K562 treated with DMSO at 1 percent for 48 hours (cell line): ENCODE measurements around the gene PPM1N. TPM values are rescaled to one million over a fixed set of nuclear protein-coding genes. Genes with fewer than 3 reads are reported as not detected.

Experiments used
- total RNA-seq: library from RNA; unstranded; fragments of 300-600 nt; gene quantifications from 2 replicates; pipeline ENCODE4 v1.2.3, GENCODE V29; 2022; ENCODE audit warnings: low replicate concordance; ENCODE audit errors: extremely low read depth

Gene PPM1N, protein sequence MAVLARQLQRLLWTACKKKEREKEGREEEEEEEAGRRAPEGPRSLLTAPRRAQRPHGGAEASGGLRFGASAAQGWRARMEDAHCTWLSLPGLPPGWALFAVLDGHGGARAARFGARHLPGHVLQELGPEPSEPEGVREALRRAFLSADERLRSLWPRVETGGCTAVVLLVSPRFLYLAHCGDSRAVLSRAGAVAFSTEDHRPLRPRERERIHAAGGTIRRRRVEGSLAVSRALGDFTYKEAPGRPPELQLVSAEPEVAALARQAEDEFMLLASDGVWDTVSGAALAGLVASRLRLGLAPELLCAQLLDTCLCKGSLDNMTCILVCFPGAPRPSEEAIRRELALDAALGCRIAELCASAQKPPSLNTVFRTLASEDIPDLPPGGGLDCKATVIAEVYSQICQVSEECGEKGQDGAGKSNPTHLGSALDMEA
- total RNA-seq: not detected in 2 replicates

DNA sequence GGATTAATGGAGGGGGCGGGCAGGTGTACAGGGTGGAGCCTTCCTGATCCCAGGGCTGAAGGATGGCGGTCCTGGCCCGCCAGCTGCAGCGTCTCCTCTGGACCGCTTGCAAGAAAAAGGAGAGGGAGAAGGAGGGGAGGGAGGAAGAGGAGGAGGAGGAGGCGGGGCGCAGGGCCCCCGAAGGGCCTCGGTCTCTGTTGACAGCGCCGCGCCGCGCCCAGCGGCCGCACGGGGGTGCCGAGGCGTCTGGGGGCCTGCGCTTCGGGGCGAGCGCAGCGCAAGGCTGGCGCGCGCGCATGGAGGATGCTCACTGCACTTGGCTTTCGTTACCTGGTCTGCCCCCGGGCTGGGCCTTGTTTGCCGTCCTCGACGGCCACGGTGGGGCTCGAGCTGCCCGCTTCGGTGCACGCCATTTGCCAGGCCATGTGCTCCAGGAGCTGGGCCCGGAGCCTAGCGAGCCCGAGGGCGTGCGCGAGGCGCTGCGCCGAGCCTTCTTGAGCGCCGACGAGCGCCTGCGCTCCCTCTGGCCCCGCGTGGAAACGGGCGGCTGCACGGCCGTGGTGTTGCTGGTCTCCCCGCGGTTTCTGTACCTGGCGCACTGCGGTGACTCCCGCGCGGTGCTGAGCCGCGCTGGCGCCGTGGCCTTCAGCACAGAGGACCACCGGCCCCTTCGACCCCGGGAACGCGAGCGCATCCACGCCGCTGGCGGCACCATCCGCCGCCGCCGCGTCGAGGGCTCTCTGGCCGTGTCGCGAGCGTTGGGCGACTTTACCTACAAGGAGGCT, at the start of gene PPM1N:
TSS of gene PPM1N (plus strand) at position 33 of the 785 bp plus-strand sequence. CDS start at position 63, 30 bp downstream.

DNA sequence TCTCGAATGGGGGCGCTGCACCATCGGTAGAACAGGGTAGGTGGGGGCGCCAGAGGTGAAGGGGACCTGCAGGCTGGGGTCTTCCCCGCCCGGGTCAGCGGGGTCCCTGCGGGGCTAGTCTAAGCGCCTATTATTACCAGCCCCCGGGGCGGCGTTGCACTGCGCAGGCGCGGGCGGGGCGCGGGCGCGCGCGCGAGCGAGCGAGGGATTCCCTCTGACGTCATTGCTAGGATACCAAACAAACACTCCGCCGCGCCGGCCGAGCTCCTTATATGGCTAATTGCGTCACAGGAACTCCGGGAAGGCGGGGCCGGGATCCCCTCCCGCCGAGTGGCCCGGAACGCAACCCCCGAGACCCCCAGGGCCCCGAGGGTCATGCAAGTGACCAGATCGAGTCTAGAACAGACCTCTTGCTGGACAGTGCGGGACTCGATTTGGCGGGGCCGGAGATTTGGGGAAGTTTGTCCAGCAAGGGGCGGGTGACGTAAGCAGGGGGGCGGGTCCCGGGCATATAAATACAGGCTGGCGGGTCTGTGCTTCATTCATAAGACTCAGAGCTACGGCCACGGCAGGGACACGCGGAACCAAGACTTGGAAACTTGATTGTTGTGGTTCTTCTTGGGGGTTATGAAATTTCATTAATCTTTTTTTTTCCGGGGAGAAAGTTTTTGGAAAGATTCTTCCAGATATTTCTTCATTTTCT, 30.6 kb upstream of the PPM1N start, which contains the start of gene FOSB:
TSS of gene FOSB (plus strand) at position 541 of the 703 bp plus-strand sequence. CDS start 591 bp downstream, outside the sequence.

DNA sequence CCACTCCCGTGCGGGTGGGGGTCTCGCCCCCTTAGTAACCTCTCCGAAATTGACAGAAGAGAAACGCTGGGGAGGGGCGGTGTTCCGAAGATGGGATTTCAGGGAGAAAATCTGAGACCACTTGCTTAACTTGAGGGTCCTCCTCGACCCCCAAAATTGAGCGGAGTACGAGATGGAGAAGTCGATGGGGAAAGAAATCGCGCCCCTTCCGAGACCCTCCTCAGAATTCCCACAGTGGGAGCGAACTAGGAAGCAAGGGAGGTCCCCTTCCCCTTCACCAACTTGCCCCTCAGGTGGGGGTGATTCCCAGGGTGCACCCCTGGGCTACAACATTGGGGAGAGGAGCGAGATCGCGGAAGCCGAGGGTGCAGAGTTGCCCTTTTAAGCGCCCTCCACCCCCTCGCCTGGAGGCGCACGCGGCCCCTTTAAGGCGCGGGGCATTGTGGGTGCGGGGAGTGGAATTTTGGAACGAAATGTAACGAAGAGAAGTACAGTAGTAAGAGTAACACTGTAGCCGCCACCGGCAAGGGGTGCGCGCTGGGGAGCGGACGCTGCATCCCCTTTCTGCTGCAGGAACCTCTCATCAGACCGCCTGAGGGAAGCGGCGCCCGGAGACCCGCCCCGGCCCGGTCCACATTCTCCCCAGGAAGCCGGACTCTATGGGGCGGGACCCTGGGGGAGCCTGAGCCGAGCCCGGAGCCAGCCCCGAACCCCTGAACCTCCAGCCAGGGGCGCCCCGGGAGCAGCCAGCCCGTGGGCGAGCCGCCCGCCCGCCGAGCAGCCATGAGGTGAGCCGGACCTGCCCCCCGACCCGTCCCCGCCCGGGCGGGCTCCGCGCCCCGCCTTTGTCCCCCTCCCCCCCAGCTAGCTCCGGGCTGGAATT, 9.0 kb downstream of the PPM1N start, which contains the start of gene VASP:
TSS of gene VASP (plus strand) at position 491 of the 883 bp plus-strand sequence. CDS start at position 784, 293 bp downstream.

Other genes with a start within 250 kb of the PPM1N start
- not detected in 2 replicates for gene MARK4, start 247.2 kb upstream of the PPM1N start, total RNA-seq
- gene CKM, start 175.6 kb upstream of the PPM1N start, total RNA-seq: not detected in 2 replicates
- not detected in 2 replicates for gene KLC3, start 157.7 kb upstream of the PPM1N start, total RNA-seq
- not detected in 2 replicates for gene ERCC2, start 127.9 kb upstream of the PPM1N start, total RNA-seq
- gene PPP1R13L, start 93.4 kb upstream of the PPM1N start, total RNA-seq: not detected in 2 replicates
- not detected in 2 replicates for gene POLR1G, start 91.8 kb upstream of the PPM1N start, total RNA-seq
- gene ERCC1, start 74.5 kb upstream of the PPM1N start, total RNA-seq: not detected in 2 replicates
- not detected in 2 replicates for gene FOSB, start 30.4 kb upstream of the PPM1N start, total RNA-seq
- gene RTN2, start 1.4 kb upstream of the PPM1N start, total RNA-seq: not detected in 2 replicates
- not detected in 2 replicates for gene VASP, start 9.0 kb downstream of the PPM1N start, total RNA-seq
- gene OPA3, start 86.4 kb downstream of the PPM1N start, total RNA-seq: not detected in 2 replicates
- gene GPR4, start 103.8 kb downstream of the PPM1N start, total RNA-seq: not detected in 2 replicates
- not detected in 2 replicates for gene EML2, start 141.0 kb downstream of the PPM1N start, total RNA-seq
- gene GIPR, start 169.8 kb downstream of the PPM1N start, total RNA-seq: not detected in 2 replicates
- not detected in 2 replicates for gene SNRPD2, start 193.5 kb downstream of the PPM1N start, total RNA-seq
- not detected in 2 replicates for gene QPCTL, start 194.2 kb downstream of the PPM1N start, total RNA-seq
- gene FBXO46, start 232.5 kb downstream of the PPM1N start, total RNA-seq: not detected in 2 replicates
- gene MEIOSIN, start 235.0 kb downstream of the PPM1N start, total RNA-seq: not detected in 2 replicates